ENCODE measurements around the gene DYNLT2. TPM values are rescaled to one million over a fixed set of nuclear protein-coding genes. Genes with fewer than 3 reads are reported as not detected.

DYNLT2 gene
- total and polyA plus RNA-seq, 2 of the 13 experiments (the other 11 are each of a cell fraction or from before 2014, with no cell fraction given) = 2.1 to 4.3 TPM

GRCh38 chr6:169794317-169795055, 43.1 kb upstream of the DYNLT2 start:
- intact Hi-C loops (cut with micrococcal nuclease; ENCODE audit: unreplicated experiment) = loop anchor here (5.0 kb wide), 1 partner anchor 738 kb away; no protein-coding TSS in a partner anchor
- no TSS peak for BruUV-seq (replicated peaks)
- TF ChIP-seq ESRRA (CRISPR knock-in tag; IDR thresholded peaks at IDR 0.05; ENCODE audit: low read depth) = no peak
- no peak for TF ChIP-seq FIP1L1 (IDR thresholded peaks at IDR 0.05; ENCODE audit: borderline replicate concordance, insufficient read depth, low read depth, low read length)
- TF ChIP-seq ZNF788 (CRISPR knock-in tag; IDR thresholded peaks at IDR 0.05; ENCODE audit: borderline replicate concordance) = no peak
- TF ChIP-seq PLRG1 (conservative IDR thresholded peaks at IDR 0.05) = no peak
- TF ChIP-seq SRSF9 (IDR thresholded peaks at IDR 0.05; ENCODE audit: borderline replicate concordance, insufficient read depth, low read depth, low read length, poor library complexity, severe bottlenecking) = no peak
- no peak for TF ChIP-seq AKNA (CRISPR knock-in tag; IDR thresholded peaks at IDR 0.05; ENCODE audit: borderline replicate concordance)
- TF ChIP-seq MAFF (IDR thresholded peaks at IDR 0.05; ENCODE audit: low read depth, low read length) = no peak
- TF ChIP-seq RFXAP (CRISPR knock-in tag; IDR thresholded peaks at IDR 0.05; ENCODE audit: borderline replicate concordance) = no peak
- TF ChIP-seq ZNF263 (CRISPR knock-in tag; IDR thresholded peaks at IDR 0.05) = no peak
- no peak for TF ChIP-seq KDM2A (CRISPR knock-in tag; IDR thresholded peaks at IDR 0.05; ENCODE audit: borderline replicate concordance, low read depth)
- TF ChIP-seq ZNF687 (CRISPR knock-in tag; IDR thresholded peaks at IDR 0.05) = peak; percentile 45
- no peak for TF ChIP-seq ZNF720 (CRISPR knock-in tag; IDR thresholded peaks at IDR 0.05)
- no peak for TF ChIP-seq NAIF1 (CRISPR knock-in tag; IDR thresholded peaks at IDR 0.05; ENCODE audit: borderline replicate concordance)
- no peak for TF ChIP-seq ZNF841 (CRISPR knock-in tag; IDR thresholded peaks at IDR 0.05; ENCODE audit: borderline replicate concordance)
- no peak for TF ChIP-seq ZNF850 (CRISPR knock-in tag; conservative IDR thresholded peaks at IDR 0.05)

More at GRCh38 chr6:169794317-169795055, 43.1 kb upstream of the DYNLT2 start:
- H3K36me3 ChIP-seq (replicated peaks in 1 of 2; ENCODE audit: control insufficient read depth in 1 of 2, insufficient read depth in 2 of 2, low read length in 2 of 2) = no peaks in the 10 kb centered on the region
- no peak overlapping the region for H3K9ac ChIP-seq (ENCODE audit: insufficient read depth, low read depth, low read length)
- POLR2A ChIA-PET = interaction anchor here (1.1 to 2.9 kb wide), 3 partner anchors 9 to 69 kb away, joined by 5 to 8 read pairs (median 5); no protein-coding TSS in a partner anchor
- H3K27me3 ChIP-seq (ENCODE audit: control insufficient read depth in 1 of 2, insufficient read depth in 2 of 2, low read length in 2 of 2) = no peaks in the 10 kb centered on the region
- CTCF ChIA-PET (ENCODE audit: low intra/inter-chr PET ratio, low total read pairs) = no interaction called here
- H3K4me1 ChIP-seq (ENCODE audit: insufficient read depth, low read length) = peaks cover 81% of the 10 kb centered on the region
- H4K20me1 ChIP-seq (ENCODE audit: insufficient read depth, low read length) = no peaks in the 10 kb centered on the region
- peak overlapping the region; percentile 22; the same call in 1 of the 2 replicates for H3K4me2 ChIP-seq (ENCODE audit: low read depth, low read length)
- H3K27ac ChIP-seq (ENCODE audit: extremely low read length, insufficient read depth, low read length) = no peak overlapping the region
- no peak overlapping the region for H3K4me3 ChIP-seq (replicated peaks in 1 of 3; ENCODE audit: insufficient read depth in 1 of 3, low read depth in 2 of 3, low read length in 3 of 3)
- FAIRE-seq (no peak), ATAC-seq (no peak), DNase-seq (ENCODE audit: low spot score) (no peak)
- H3K79me2 ChIP-seq (ENCODE audit: insufficient read depth, low read length) = peaks cover 28% of the 10 kb centered on the region
- 91% methylated on average over 11 of the region's 13 CpGs for WGBS (ENCODE audit: low lambda C conversion rate)
- H2AFZ ChIP-seq (ENCODE audit: low read length) = no peak overlapping the region
- in situ Hi-C loops (cut with HindIII; ENCODE audit: extremely low pct_ligation_motif_present, low pct_unique_long_range_greater_than_20kb) = loop anchor here (5.0 kb wide), 1 partner anchor 88 kb away; no protein-coding TSS in a partner anchor
- no peaks in the 10 kb centered on the region for H3K9me3 ChIP-seq (ENCODE audit: low read length)

Measured in HepG2 (cell line).